Activated CD4-positive, alpha-beta memory T cell treated with anti-CD3 and anti-CD28 coated beads for 36 hours (primary cell): Measurements from ENCODE around the gene GRHL3. TPM values are rescaled to one million over a fixed set of nuclear protein-coding genes. Genes with fewer than 3 reads are reported as not detected.

Experiments used
- CTCF ChIA-PET: fragments of 350-600 bp; sonication (Branson Sonifier 250); formaldehyde crosslinking; loops from one replicate; lab custom pipeline; 2021; ENCODE audit warnings: antibody characterized with exemption, inconsistent platforms; lab: Charles Lee
- POLR2A ChIA-PET: fragments of 350-600 bp; sonication (Branson Sonifier 250); formaldehyde crosslinking; loops from one replicate; lab custom pipeline; 2021; ENCODE audit warnings: antibody characterized with exemption; lab: Charles Lee
- DNase-seq: peaks from one replicate; pipeline ENCODE4 v3.0.0-alpha.2; 2020
- H3K27ac Mint-ChIP-seq: one replicate; pipeline ENCODE4 v1.8.0; 2021; ENCODE audit warnings: mixed read lengths
- H3K27me3 Mint-ChIP-seq: one replicate; pipeline ENCODE4 v1.8.0; 2021; ENCODE audit warnings: mixed read lengths
- H3K36me3 Mint-ChIP-seq: one replicate; pipeline ENCODE4 v1.8.0; 2021; ENCODE audit warnings: mixed read lengths
- H3K4me1 Mint-ChIP-seq: one replicate; pipeline ENCODE4 v1.8.0; 2021; ENCODE audit warnings: low read depth, mixed read lengths
- H3K4me3 Mint-ChIP-seq: one replicate; pipeline ENCODE4 v1.8.0; 2021; ENCODE audit warnings: mild to moderate bottlenecking, mixed read lengths
- H3K9me3 Mint-ChIP-seq: one replicate; pipeline ENCODE4 v1.8.0; 2021; ENCODE audit warnings: mixed read lengths
- intact Hi-C: fragments of 100-400 bp; cut with micrococcal nuclease; formaldehyde crosslinking; loops from one replicate; pipeline ENCODE4 v1.15.1; 2023
- total RNA-seq, 2 experiments: library from RNA; stranded (reverse); gene quantifications; one replicate each; pipeline ENCODE4 v1.2.3, GENCODE V29; 2021

Gene GRHL3
- total RNA-seq, 2 experiments from 2014 or later: not detected

DNA sequence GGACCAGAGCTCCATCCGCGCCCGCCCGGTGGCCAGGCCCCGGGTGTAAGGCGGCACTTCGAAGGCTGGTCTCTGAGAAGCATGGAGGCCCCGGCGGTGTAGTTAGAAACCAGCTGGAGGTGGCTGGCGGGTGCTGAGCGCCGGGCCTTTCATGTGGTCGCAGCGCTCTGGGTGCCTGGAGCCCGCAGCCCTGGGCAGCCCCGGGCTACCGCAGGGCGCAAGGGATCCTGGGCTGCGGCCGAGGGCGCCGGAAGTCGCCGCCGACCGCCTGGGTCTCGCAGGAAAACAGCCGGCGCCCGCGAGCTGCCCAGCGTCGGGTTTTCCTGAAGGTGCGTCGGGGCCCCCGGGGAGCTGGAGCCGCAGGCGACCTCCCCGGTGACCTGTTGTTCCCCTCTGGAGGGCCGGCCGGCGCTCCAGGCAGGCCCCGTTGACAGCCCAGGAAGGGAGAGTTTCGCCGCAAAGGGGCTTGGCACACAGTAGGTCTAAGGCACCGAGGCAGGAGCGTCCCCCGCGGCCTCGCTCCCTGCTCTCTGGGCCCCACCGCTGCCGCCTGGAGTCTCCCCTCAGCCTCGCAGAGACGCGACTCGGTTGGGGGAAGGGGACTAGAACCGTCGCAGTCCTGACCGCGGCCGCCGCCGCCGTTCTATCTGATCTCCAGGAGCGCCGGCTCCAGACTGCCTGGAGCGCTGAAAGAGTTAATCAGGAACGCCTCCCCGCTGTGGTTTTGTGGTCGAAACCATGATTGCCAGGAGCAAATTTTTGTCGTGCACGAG is 2.7 kb downstream of the GRHL3 start:
- Mint-ChIP-seq H3K4me3 (peak overlapping the region; percentile 71), H3K27me3 (peaks cover 69% of the 10 kb centered on the region), H3K4me1 (peaks cover 37% of the 10 kb centered on the region), H3K9me3 (no peaks in the 10 kb centered on the region), H3K36me3 (no peaks in the 10 kb centered on the region), H3K27ac (no peak overlapping the region)
- ChIA-PET POLR2A (interaction anchor here (1.1 to 1.7 kb wide), 4 partner anchors 44 to 162 kb away, joined by 3 to 4 read pairs (median 4); no protein-coding TSS in a partner anchor), CTCF (interaction anchor here (0.6 to 4.8 kb wide), 10 partner anchors 9 to 172 kb away, joined by 3 to 64 read pairs (median 8); no protein-coding TSS in a partner anchor)
- peak; percentile 86 for DNase-seq
- intact Hi-C loops: loop anchor here (1.0 to 5.0 kb wide), 6 partner anchors 13 to 171 kb away; no protein-coding TSS in a partner anchor

DNA sequence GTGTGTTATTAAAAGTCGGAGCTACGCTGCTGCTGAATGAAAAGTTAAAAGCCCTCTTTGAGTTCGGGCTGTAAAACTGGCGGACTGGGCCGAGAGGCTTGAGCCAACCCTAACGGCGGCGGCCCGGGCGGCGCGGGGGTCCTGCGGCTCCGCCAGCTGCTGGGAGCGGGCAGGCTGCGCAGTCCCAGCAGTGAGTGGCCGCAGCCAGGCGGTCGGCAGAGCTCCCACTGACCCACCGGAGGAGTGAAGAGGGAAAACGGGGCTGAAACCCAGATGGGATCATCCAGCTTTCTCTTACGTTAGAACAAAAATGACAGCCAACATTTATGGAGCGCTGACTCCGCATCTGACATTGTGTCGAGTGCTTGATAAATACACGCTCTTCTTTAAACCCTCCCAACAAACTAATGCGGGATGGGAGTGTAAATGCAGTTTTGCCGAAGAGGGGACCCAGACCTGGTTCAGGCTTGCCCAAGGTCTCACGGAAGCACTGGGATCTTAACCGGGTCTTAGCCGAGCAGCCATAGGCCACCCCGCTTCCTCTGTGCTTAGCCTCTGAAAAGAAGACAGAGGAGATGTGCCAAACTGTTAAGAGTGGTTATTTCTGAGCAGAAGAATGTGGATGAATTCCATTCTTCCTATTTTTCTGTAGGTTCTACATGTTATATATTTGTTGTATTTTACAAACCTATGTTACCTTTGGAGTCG is 3.5 kb downstream of the GRHL3 start:
- no peak for DNase-seq
- no peak overlapping the region for H3K27ac Mint-ChIP-seq
- peaks cover 70% of the 10 kb centered on the region for H3K27me3 Mint-ChIP-seq
- intact Hi-C loops: loop anchor here (1.0 to 5.0 kb wide), 3 partner anchors 13 to 85 kb away; no protein-coding TSS in a partner anchor
- ChIA-PET CTCF (interaction anchor here (0.6 to 4.8 kb wide), 9 partner anchors 8 to 173 kb away, joined by 3 to 64 read pairs (median 9); no protein-coding TSS in a partner anchor), POLR2A (interaction anchor here (1.1 to 1.7 kb wide), 4 partner anchors 43 to 161 kb away, joined by 3 to 4 read pairs (median 4); no protein-coding TSS in a partner anchor)
- peak overlapping the region; percentile 71 for H3K4me3 Mint-ChIP-seq
- no peaks in the 10 kb centered on the region for H3K36me3 Mint-ChIP-seq
- H3K4me1 Mint-ChIP-seq: peaks cover 37% of the 10 kb centered on the region
- no peaks in the 10 kb centered on the region for H3K9me3 Mint-ChIP-seq

- H3K9me3 Mint-ChIP-seq: no peaks in the 10 kb centered on the region
- peaks cover 67% of the 10 kb centered on the region for H3K27me3 Mint-ChIP-seq
- no peak overlapping the region for H3K4me3 Mint-ChIP-seq
- POLR2A ChIA-PET: no interaction called here
- H3K4me1 Mint-ChIP-seq: peaks cover 37% of the 10 kb centered on the region
- intact Hi-C loops: loop anchor here (2.0 to 5.0 kb wide), 2 partner anchors 70 to 86 kb away; no protein-coding TSS in a partner anchor
- no peak for DNase-seq
- H3K36me3 Mint-ChIP-seq: no peaks in the 10 kb centered on the region
- no peak overlapping the region for H3K27ac Mint-ChIP-seq
- CTCF ChIA-PET: interaction anchor here (1.3 to 4.8 kb wide), 4 partner anchors 20 to 173 kb away, joined by 3 to 64 read pairs (median 15); no protein-coding TSS in a partner anchor
These were observed 4.1 kb downstream of the GRHL3 start for GRCh38 chr1:24323281-24323680.

DNA sequence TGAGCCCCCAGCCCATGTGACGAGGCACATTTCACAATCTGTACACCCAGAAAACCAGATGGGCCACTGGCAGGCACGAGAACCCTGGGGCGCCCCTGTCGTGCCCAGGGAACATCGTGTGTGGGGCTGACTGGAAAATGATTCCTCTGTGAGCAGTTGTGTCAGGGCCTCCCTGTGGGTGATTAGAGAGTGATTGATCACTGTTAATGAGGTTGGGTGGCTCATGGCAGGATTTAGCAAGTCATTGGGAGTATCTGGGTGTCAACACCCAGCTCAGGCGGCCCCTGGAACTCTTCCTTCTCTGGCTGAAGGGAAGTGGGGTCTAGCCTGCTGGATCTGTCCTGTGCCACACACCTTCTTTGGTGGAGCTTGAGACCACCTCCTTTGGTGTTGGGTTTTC is 5.7 kb downstream of the GRHL3 start:
- no peaks in the 10 kb centered on the region for H3K36me3 Mint-ChIP-seq
- peaks cover 51% of the 10 kb centered on the region for H3K27me3 Mint-ChIP-seq
- H3K4me1 Mint-ChIP-seq: peaks cover 24% of the 10 kb centered on the region
- ChIA-PET POLR2A (no interaction called here), CTCF (interaction anchor here (0.8 to 2.2 kb wide), 4 partner anchors 18 to 126 kb away, joined by 3 to 13 read pairs (median 4); no protein-coding TSS in a partner anchor)
- H3K9me3 Mint-ChIP-seq: no peaks in the 10 kb centered on the region
- intact Hi-C loops: loop anchor here (5.0 kb wide), 1 partner anchor 88 kb away; no protein-coding TSS in a partner anchor
- no peak overlapping the region for H3K27ac Mint-ChIP-seq
- DNase-seq: no peak
- no peak overlapping the region for H3K4me3 Mint-ChIP-seq

DNA sequence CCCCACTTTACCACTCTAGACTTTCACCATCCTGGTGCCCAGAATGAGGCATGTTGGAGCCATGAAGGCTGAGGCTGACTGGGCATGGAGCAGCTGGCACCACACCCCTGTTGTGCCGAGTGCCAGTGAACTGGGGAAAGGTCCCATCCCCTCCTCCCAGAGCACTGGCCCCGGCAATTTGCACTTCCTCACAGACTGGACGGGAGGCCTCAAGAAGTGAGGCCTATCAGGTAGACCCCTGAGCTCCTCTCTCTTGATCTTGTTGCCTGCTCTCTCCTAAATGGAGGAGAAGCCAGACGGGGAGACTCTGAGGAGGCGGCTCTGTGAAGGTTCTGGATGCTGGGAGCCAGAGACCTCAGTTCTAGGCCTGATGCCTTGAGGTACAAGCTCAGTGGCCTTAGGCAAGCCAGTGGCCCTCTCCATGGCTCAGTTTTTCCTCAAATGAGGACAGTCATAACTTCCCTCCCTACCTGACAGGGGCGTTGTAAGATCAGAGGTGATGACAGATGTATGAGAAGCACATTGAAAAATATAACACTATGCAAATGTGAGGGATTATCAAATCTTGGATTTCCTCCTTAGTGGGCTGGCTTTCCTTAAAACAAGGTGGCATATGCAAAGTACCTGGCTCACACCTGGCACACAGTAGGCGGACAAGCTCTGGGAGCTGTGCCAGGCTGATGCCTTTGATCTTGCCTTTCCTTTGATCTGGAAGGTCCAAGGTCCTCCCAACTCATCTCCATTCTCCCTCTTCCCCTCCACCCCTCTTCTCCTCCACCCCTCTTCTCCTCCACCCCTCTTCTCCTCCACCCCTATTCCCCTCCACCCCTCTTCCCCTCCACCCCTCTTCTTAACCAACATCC is 6.7 kb downstream of the GRHL3 start:
- H3K4me1 Mint-ChIP-seq: peaks cover 15% of the 10 kb centered on the region
- H3K27ac Mint-ChIP-seq: no peak overlapping the region
- no peaks in the 10 kb centered on the region for H3K9me3 Mint-ChIP-seq
- ChIA-PET POLR2A (no interaction called here), CTCF (interaction anchor here (0.8 to 2.2 kb wide), 3 partner anchors 65 to 175 kb away, joined by 3 to 13 read pairs (median 3); no protein-coding TSS in a partner anchor)
- H3K27me3 Mint-ChIP-seq: peaks cover 42% of the 10 kb centered on the region
- no peak overlapping the region for H3K4me3 Mint-ChIP-seq
- no peaks in the 10 kb centered on the region for H3K36me3 Mint-ChIP-seq
- intact Hi-C loops: no loop called here
- no peak for DNase-seq

- no peak for DNase-seq
- H3K27ac Mint-ChIP-seq: no peak overlapping the region
- peaks cover 4% of the 10 kb centered on the region for H3K4me1 Mint-ChIP-seq
- H3K9me3 Mint-ChIP-seq: no peaks in the 10 kb centered on the region
- ChIA-PET CTCF (no interaction called here), POLR2A (no interaction called here)
- intact Hi-C loops: no loop called here
- peaks cover 32% of the 10 kb centered on the region for H3K27me3 Mint-ChIP-seq
- H3K36me3 Mint-ChIP-seq: no peaks in the 10 kb centered on the region
- no peak overlapping the region for H3K4me3 Mint-ChIP-seq
These were observed 8.3 kb downstream of the GRHL3 start for GRCh38 chr1:24327486-24327885.

GRCh38 chr1:24327891-24328290 is 8.7 kb downstream of the GRHL3 start:
- H3K4me1 Mint-ChIP-seq: peaks cover under 1% of the 10 kb centered on the region
- CTCF ChIA-PET: interaction anchor here (0.8 kb wide), 1 partner anchor 129 kb away, joined by 3 read pairs; no protein-coding TSS in a partner anchor
- H3K4me3 Mint-ChIP-seq: no peak overlapping the region
- H3K27ac Mint-ChIP-seq: no peak overlapping the region
- no peaks in the 10 kb centered on the region for H3K36me3 Mint-ChIP-seq
- POLR2A ChIA-PET: no interaction called here
- intact Hi-C loops: no loop called here
- peaks cover 29% of the 10 kb centered on the region for H3K27me3 Mint-ChIP-seq
- no peaks in the 10 kb centered on the region for H3K9me3 Mint-ChIP-seq
- no peak for DNase-seq

- ChIA-PET POLR2A (no interaction called here), CTCF (no interaction called here)
- Mint-ChIP-seq H3K36me3 (no peaks in the 10 kb centered on the region), H3K4me1 (no peaks in the 10 kb centered on the region), H3K27me3 (peaks cover 18% of the 10 kb centered on the region), H3K27ac (no peak overlapping the region), H3K9me3 (no peaks in the 10 kb centered on the region), H3K4me3 (no peak overlapping the region)
- intact Hi-C loops: no loop called here
- no peak for DNase-seq
These were observed 10.2 kb downstream of the GRHL3 start for GRCh38 chr1:24329331-24329730.

- Mint-ChIP-seq H3K4me1 (no peaks in the 10 kb centered on the region), H3K4me3 (no peak overlapping the region), H3K36me3 (no peaks in the 10 kb centered on the region), H3K27ac (no peak overlapping the region), H3K27me3 (peaks cover 17% of the 10 kb centered on the region), H3K9me3 (no peaks in the 10 kb centered on the region)
- no peak for DNase-seq
- CTCF ChIA-PET: interaction anchor here (1.4 kb wide), 1 partner anchor 180 kb away, joined by 4 read pairs; no protein-coding TSS in a partner anchor
- intact Hi-C loops: no loop called here
- POLR2A ChIA-PET: no interaction called here
These were observed 10.8 kb downstream of the GRHL3 start for GRCh38 chr1:24329797-24330543.

DNA sequence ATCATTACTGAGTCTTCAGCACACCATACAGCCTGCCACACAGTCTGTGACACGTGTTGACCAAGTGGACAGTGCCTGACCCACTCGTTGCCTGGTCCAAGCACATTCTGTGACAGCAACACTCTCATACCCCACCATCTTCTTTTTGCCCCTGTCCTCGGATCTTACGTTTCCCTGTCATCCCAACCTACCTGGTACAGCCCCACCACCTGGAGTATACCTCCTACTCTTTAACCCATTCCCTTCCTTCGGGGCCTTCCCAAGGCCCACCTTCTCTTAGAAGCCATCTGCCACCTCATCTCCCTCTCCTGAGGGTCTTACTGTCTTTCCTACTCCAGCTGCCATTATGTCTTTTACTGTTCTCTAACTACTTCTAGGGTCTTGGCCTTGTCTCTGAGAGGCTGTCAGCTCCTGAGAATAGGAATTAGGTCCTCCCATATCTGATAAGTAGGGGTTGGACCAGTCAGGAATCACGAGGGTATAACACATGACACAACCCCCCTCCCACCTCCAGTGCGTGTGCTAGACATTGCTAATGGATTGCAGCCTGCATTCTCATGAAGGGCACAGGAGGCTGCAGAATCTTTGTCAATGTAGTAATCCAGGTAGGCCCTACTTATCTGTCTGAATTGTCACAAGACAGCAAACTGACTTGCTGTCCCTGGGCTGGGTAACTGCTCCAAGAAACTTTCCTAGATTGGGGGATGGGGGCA is 13.0 kb downstream of the GRHL3 start:
- Mint-ChIP-seq H3K4me3 (no peak overlapping the region), H3K9me3 (no peaks in the 10 kb centered on the region), H3K4me1 (no peaks in the 10 kb centered on the region), H3K27me3 (peaks cover 4% of the 10 kb centered on the region), H3K27ac (no peak overlapping the region), H3K36me3 (no peaks in the 10 kb centered on the region)
- ChIA-PET POLR2A (no interaction called here), CTCF (interaction anchor here (1.0 kb wide), 1 partner anchor 62 kb away, joined by 3 read pairs; no protein-coding TSS in a partner anchor)
- intact Hi-C loops: no loop called here
- DNase-seq: no peak
